Neural progenitor cell (in vitro differentiated cells): Measurements from ENCODE around the gene ATXN3L. TPM values are rescaled to one million over a fixed set of nuclear protein-coding genes. Genes with fewer than 3 reads are reported as not detected.

Source experiments
- DNase-seq: peaks from one replicate; pipeline ENCODE4 v3.0.0-alpha.2; 2016; ENCODE audit warnings: low spot score
- H2AFZ ChIP-seq: fragments of 200-600 bp; sonication (generic); replicated peaks from 2 replicates; pipeline ENCODE4 v1.6.1; 2016; ENCODE audit warnings: antibody characterized with exemption
- H3F3A ChIP-seq: fragments of 200-600 bp; sonication (generic); 2 replicates; pipeline ENCODE4 v1.6.1; 2016; ENCODE audit warnings: antibody characterized with exemption, low read depth
- H3K27ac ChIP-seq: fragments of 200-600 bp; sonication (generic); 2 replicates; pipeline ENCODE4 v1.5.1; 2016; ENCODE audit warnings: mild to moderate bottlenecking
- H3K27me3 ChIP-seq: fragments of 200-600 bp; sonication (generic); 2 replicates; pipeline ENCODE4 v1.6.1; 2016; ENCODE audit warnings: mild to moderate bottlenecking, moderate library complexity
- H3K36me3 ChIP-seq: fragments of 200-600 bp; sonication (generic); 2 replicates; pipeline ENCODE4 v1.5.1; 2016
- H3K4me1 ChIP-seq: fragments of 200-600 bp; sonication (generic); 2 replicates; pipeline ENCODE4 v1.6.1; 2016; ENCODE audit warnings: mixed run types
- H3K4me2 ChIP-seq: fragments of 200-600 bp; sonication (generic); 2 replicates; pipeline ENCODE4 v1.6.1; 2016
- H3K4me3 ChIP-seq: fragments of 200-600 bp; sonication (generic); 2 replicates; pipeline ENCODE4 v1.5.1; 2016
- H3K79me2 ChIP-seq: fragments of 200-600 bp; sonication (generic); 2 replicates; pipeline ENCODE4 v1.6.1; 2016; ENCODE audit warnings: low read depth
- H3K9ac ChIP-seq: fragments of 200-600 bp; sonication (generic); 2 replicates; pipeline ENCODE4 v1.6.1; 2016
- H3K9me3 ChIP-seq: fragments of 200-600 bp; sonication (generic); 2 replicates; pipeline ENCODE4 v1.5.1; 2016; ENCODE audit warnings: low read depth
- H4K20me1 ChIP-seq: fragments of 200-600 bp; sonication (generic); 2 replicates; pipeline ENCODE4 v1.6.1; 2016; ENCODE audit warnings: low read depth
- H3K27ac Mint-ChIP-seq: 3 replicates; pipeline ENCODE4 v1.8.0; 2021; ENCODE audit warnings: mixed read lengths
- H3K27me3 Mint-ChIP-seq: 2 replicates; pipeline ENCODE4 v1.8.0; 2022; ENCODE audit warnings: low read depth, mild to moderate bottlenecking, inconsistent platforms, moderate library complexity, mixed read lengths; ENCODE audit not compliant: insufficient read depth
- H3K36me3 Mint-ChIP-seq: 3 replicates; pipeline ENCODE4 v1.8.0; 2021; ENCODE audit warnings: mixed read lengths
- H3K4me1 Mint-ChIP-seq: 3 replicates; pipeline ENCODE4 v1.8.0; 2021; ENCODE audit warnings: mixed read lengths
- H3K4me3 Mint-ChIP-seq: 3 replicates; pipeline ENCODE4 v1.8.0; 2021; ENCODE audit warnings: mild to moderate bottlenecking, moderate library complexity, mixed read lengths
- H3K9me3 Mint-ChIP-seq: 3 replicates; pipeline ENCODE4 v1.8.0; 2020; ENCODE audit warnings: mixed read lengths
- EZH2 ChIP-seq: fragments of 200-600 bp; sonication (generic); IDR thresholded peaks from 2 replicates; pipeline ENCODE4 v1.6.1; 2017; ENCODE audit warnings: antibody characterized with exemption, mild to moderate bottlenecking, moderate library complexity
- EZH2phosphoT487 ChIP-seq: fragments of 200-600 bp; sonication (generic); IDR thresholded peaks from 2 replicates; pipeline ENCODE4 v1.6.1; 2017; ENCODE audit warnings: antibody characterized with exemption
- total RNA-seq: library from RNA; depleted of rRNA; stranded (reverse); fragments of >200 nt; gene quantifications from 2 replicates; pipeline ENCODE4 v1.2.3, GENCODE V29; 2015; ENCODE audit warnings: low replicate concordance
- TF ChIP-seq, protein P1 (sequence below): fragments of 200-600 bp; sonication (generic); IDR thresholded peaks from 2 replicates; pipeline ENCODE4 v1.5.1; 2017; ENCODE audit warnings: antibody characterized with exemption, mild to moderate bottlenecking

The ATXN3L gene
- not detected in 2 replicates for total RNA-seq

DNA sequence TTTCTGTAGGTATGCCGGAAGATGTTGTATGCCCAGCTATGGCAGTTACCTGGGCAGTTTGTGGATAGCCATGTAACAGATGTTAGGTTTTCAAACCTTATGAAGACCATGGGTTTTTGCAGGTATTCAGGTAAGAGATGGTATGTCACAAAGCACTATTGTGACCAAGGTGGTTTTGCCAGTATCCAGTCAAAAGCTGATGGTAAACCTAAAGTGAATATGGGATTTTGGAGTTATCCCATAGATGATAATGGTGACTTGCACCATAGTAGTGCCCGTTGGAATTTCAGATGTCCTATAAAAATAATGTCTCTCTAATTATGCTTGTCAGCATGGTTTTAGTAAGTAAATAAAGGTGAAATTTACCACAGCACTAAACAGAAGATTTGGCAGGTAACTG is at the start of gene ATXN3L:
Gene ATXN3L (minus strand): TSS at position 101 of the 400 bp plus-strand sequence. CDS start 119 bp downstream, outside the sequence.
- DNase-seq, result no peak
- no peak within 1 kb of the TSS for H3K27ac ChIP-seq
- no peaks in the 10 kb centered on the region for H3K36me3 Mint-ChIP-seq
- TF ChIP-seq EZH2phosphoT487 (no peak), EZH2 (no peak)
- TF ChIP-seq, protein P1, sequence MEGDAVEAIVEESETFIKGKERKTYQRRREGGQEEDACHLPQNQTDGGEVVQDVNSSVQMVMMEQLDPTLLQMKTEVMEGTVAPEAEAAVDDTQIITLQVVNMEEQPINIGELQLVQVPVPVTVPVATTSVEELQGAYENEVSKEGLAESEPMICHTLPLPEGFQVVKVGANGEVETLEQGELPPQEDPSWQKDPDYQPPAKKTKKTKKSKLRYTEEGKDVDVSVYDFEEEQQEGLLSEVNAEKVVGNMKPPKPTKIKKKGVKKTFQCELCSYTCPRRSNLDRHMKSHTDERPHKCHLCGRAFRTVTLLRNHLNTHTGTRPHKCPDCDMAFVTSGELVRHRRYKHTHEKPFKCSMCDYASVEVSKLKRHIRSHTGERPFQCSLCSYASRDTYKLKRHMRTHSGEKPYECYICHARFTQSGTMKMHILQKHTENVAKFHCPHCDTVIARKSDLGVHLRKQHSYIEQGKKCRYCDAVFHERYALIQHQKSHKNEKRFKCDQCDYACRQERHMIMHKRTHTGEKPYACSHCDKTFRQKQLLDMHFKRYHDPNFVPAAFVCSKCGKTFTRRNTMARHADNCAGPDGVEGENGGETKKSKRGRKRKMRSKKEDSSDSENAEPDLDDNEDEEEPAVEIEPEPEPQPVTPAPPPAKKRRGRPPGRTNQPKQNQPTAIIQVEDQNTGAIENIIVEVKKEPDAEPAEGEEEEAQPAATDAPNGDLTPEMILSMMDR, result no peak
- H3K4me1 ChIP-seq, result no peaks in the 10 kb centered on the region
- no peak within 1 kb of the TSS for H2AFZ ChIP-seq
- H3K27me3 ChIP-seq, result no peaks in the 10 kb centered on the region
- no peaks in the 10 kb centered on the region for H3K36me3 ChIP-seq
- peaks cover 17% of the 10 kb centered on the region for H3K9me3 Mint-ChIP-seq
- H3K4me3 ChIP-seq, result no peak within 1 kb of the TSS
- H3K9me3 ChIP-seq, result no peaks in the 10 kb centered on the region
- no peaks in the 10 kb centered on the region for H3F3A ChIP-seq
- no peak within 1 kb of the TSS for H3K4me2 ChIP-seq
- H3K27ac Mint-ChIP-seq, result no peak within 1 kb of the TSS
- H4K20me1 ChIP-seq, result no peaks in the 10 kb centered on the region
- no peaks in the 10 kb centered on the region for H3K27me3 Mint-ChIP-seq
- no peaks in the 10 kb centered on the region for H3K4me1 Mint-ChIP-seq
- H3K79me2 ChIP-seq, result no peaks in the 10 kb centered on the region
- no peak within 1 kb of the TSS for H3K4me3 Mint-ChIP-seq
- no peak within 1 kb of the TSS for H3K9ac ChIP-seq

DNA sequence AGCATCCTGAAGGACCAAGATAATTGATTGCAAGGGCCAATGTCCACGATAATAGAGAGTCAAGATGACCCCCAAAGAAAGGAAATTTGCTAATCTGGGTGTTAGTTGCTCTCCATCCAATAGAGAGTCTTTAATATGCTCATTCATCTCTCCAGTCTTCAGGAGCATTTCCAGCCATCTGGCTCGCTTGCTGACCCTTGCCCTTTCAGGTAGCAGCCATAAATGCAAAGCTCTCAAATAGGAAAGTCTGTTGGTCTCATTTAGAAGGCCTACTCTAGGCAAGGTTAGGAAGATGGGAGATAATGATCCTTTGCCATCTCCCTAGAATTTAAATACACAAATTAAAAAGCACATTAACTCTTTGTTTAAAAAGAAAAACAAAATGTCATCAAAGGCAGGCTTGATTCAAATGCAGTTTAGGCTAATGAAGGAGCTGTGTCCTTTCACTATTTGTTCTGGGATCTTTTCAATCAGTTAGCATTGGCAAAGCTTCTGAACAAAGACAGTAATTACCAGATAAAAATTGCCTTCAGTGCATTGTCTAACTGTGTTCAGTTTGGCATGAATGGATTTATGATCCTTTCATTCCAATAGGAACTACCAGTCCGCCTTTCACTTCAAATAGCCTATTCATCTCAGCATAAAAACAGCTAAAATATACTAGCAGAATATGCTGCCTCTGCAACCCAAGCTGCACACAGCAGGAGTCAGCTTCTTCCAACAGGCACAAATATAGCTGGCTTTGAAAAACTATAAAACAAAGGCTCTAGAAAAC is 49.6 kb upstream of the ATXN3L start:
- no peak for TF ChIP-seq EZH2
- no peak for TF ChIP-seq EZH2phosphoT487
- TF ChIP-seq, protein P1, result no peak
- Histone ChIP-seq H3K4me3 (no peak overlapping the region), H3F3A (peaks cover 11% of the 10 kb centered on the region), H3K79me2 (no peaks in the 10 kb centered on the region), H3K4me2 (peak overlapping the region; percentile 43), H3K9me3 (no peaks in the 10 kb centered on the region), H2AFZ (no peak overlapping the region), H3K36me3 (no peaks in the 10 kb centered on the region), H3K4me1 (peaks cover 24% of the 10 kb centered on the region), H3K27ac (peak overlapping the region; percentile 47), H3K9ac (no peak overlapping the region), H4K20me1 (no peaks in the 10 kb centered on the region), H3K27me3 (no peaks in the 10 kb centered on the region)
- no peak overlapping the region for H3K27ac Mint-ChIP-seq
- H3K4me3 Mint-ChIP-seq, result no peak overlapping the region
- H3K27me3 Mint-ChIP-seq, result no peaks in the 10 kb centered on the region
- peaks cover 14% of the 10 kb centered on the region for H3K4me1 Mint-ChIP-seq
- DNase-seq, result peak; percentile 18
- no peaks in the 10 kb centered on the region for H3K9me3 Mint-ChIP-seq
- H3K36me3 Mint-ChIP-seq, result no peaks in the 10 kb centered on the region

DNA sequence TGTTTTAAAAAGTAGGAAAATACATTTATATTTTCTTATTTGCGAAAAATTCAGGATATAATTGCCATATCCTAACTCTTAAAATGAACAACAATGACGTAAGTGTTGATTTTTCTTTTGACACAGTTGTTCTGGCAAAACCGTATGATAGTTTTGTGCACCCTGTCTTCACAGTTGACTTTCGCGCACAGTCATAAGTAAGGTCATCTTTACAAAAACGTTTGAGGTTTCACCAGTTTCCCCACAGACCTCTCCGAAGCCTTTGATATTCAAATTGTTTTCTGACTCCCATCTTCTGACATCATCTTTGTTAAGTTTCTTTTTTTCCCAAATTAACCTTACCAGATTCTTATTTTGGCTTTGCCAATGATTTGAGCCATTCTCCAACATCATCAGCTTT is 48.1 kb upstream of the ATXN3L start:
- Mint-ChIP-seq H3K4me1 (peaks cover 14% of the 10 kb centered on the region), H3K27me3 (no peaks in the 10 kb centered on the region), H3K4me3 (no peak overlapping the region), H3K36me3 (no peaks in the 10 kb centered on the region), H3K27ac (no peak overlapping the region), H3K9me3 (peaks cover 3% of the 10 kb centered on the region)
- no peaks in the 10 kb centered on the region for H3K9me3 ChIP-seq
- no peaks in the 10 kb centered on the region for H3K79me2 ChIP-seq
- H3K9ac ChIP-seq, result no peak overlapping the region
- H3K4me2 ChIP-seq, result no peak overlapping the region
- no peak for DNase-seq
- H3K4me3 ChIP-seq, result no peak overlapping the region
- TF ChIP-seq EZH2 (no peak), EZH2phosphoT487 (no peak)
- TF ChIP-seq, protein P1, result no peak
- no peaks in the 10 kb centered on the region for H3K36me3 ChIP-seq
- no peak overlapping the region for H2AFZ ChIP-seq
- H3F3A ChIP-seq, result peaks cover 11% of the 10 kb centered on the region
- no peaks in the 10 kb centered on the region for H4K20me1 ChIP-seq
- no peak overlapping the region for H3K27ac ChIP-seq
- peaks cover 24% of the 10 kb centered on the region for H3K4me1 ChIP-seq
- no peaks in the 10 kb centered on the region for H3K27me3 ChIP-seq
